Stimulated activated CD4-positive, alpha-beta T cell treated with anti-CD3 and anti-CD28 coated beads, TNF-alpha, amount 100 ng/mL, for 24 hours (primary cell): Measurements from ENCODE around the gene ZNF791.
"Not testable (repeated sequence)": the region's sequence is repeated elsewhere in the genome, so short reads cannot be mapped to it uniquely, and the experiment has no call there.

ENCODE experiments used
- DNase-seq, 3 experiments: peaks; one replicate each; pipeline ENCODE4 v3.0.0-alpha.2; 2020; ENCODE audit warnings: low read depth in 3 of 3

The ZNF791 gene

GRCh38 chr19:12610540-12611360 lies at the start of gene ZNF791, which contains the start of gene ZNF490:
ZNF791 (plus strand) TSS chr19:12610920; CDS start chr19:12611080, 160 bp downstream.
ZNF490 (minus strand) TSS chr19:12610813; CDS start chr19:12610680, 133 bp downstream.
- DNase-seq, result peak; percentile 94 to 99 (median 97)

GRCh38 chr19:12564016-12564664 lies 46.6 kb upstream of the ZNF791 start:
- DNase-seq, result peak; percentile 82 to 92 (median 90)

DNA sequence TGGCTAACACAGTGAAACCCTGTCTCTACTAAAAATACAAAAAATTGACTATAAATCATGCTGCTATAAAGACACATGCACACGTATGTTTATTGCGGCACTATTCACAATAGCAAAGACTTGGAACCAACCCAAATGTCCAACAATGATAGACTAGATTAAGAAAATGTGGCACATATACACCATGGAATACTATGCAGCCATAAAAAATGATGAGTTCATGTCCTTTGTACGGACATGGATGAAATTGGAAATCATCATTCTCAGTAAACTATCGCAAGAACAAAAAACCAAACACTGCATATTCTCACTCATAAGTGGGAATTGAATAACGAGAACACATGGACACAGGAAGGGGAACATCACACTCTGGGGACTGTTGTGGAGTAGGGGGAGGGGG lies 44.3 kb upstream of the ZNF791 start:
- DNase-seq, result not testable (repeated sequence)

DNA sequence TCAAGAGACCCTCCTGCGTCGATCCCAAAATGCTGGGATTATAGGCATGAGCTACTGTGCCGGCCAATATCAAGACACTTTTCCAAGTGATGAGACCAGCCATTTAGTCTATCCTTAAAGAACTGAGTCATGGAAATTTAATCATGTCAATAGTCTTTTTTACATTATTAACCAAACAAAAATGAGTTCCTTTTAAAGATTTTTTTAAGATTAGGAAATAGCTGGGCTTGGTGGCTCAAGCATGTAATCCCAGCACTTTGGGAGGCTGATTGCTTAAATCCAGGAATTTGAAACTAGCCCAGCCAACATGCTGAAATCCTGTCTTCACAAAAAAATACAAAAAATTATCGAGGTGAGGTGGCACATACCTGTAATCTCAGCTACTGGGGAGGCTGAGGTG lies 42.8 kb upstream of the ZNF791 start:
- no peak for DNase-seq

DNA sequence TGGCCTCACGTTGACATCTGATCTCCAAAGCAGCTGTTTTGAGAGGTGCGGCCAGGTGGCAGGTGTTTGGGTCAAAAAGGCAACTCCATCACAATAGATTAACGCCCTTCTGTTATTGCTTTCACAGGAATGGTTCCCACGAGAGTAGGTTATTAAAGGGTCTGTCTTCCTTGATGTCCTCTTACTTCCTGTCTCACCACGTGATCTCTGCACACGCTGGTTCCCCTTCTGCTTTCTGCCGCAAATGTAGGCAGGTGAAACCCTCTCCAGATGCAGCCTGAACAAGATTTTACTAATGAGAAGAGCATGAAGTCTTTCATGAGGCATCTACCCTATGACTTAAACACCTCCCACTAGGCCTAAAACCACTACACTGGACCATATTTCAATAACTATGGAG lies 36.7 kb upstream of the ZNF791 start:
- no peak for DNase-seq

GRCh38 chr19:12578641-12579040 lies 32.1 kb upstream of the ZNF791 start:
- no peak for DNase-seq

- no peak for DNase-seq
Observed at GRCh38 chr19:12580180-12580694, 30.5 kb upstream of the ZNF791 start.

- no peak for DNase-seq
Observed at GRCh38 chr19:12581100-12581499, 29.6 kb upstream of the ZNF791 start.

DNA sequence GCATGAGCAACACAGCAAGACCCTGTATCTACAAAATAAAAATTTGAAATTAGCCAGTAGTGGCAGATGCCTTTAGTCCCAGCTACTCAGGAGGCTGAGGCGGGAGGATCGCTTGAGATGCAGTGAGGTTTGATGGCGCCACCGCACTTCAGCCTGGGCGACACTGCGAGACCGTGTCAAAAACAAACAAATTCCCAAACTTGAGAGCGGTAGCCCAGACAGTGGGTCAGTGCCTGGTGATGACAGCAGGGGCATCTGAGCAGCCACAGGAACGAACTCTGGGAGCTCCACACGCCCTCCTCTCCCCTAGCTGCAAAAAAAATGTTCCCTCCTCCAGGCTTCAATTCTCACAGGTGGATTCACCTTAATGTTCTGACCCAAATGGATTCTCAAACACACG lies 14.2 kb upstream of the ZNF791 start:
- no peak for DNase-seq

- DNase-seq, result no peak
Observed at GRCh38 chr19:12596927-12597548, 13.7 kb upstream of the ZNF791 start.

DNA sequence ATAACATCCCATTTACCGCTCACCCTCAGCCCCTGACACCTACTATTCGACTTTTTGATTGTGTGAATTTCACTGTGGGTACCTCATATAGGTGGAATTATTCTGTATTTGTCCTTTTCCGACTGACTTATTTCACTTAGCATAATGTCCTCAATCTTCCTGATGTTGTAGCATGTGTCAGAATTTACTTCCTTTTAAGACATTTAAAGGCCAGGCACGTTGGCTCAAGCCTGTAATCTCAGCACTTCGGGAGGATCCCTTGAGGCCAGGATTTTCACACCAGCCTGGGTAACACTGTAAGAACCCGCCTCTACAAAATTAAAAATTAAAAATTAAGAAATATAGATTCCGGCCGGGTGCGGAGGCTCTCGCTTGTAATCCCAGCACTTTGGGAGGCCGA lies 13.1 kb upstream of the ZNF791 start:
- DNase-seq, result no peak

DNA sequence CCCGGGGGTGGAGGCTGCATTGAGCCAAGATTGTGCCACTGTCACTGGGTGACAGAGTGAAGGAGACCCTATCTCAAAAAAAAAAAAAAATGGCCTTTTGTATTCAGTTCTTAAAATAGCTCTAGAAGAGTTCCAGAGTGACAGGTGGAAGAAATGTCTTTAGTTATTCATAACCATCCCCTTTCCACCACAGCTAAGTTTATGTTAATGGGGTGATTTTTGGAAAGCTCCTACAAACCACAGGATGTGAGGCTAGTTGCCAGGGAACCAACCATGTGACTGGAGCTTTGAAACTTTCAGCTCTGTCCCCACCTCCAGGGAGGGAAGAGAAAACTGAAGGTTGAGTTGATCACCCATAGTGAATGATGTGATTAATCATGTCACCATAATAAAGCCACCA lies 7.0 kb upstream of the ZNF791 start:
- peak in 2 of 3 experiments; percentile 40 to 52 for DNase-seq

DNA sequence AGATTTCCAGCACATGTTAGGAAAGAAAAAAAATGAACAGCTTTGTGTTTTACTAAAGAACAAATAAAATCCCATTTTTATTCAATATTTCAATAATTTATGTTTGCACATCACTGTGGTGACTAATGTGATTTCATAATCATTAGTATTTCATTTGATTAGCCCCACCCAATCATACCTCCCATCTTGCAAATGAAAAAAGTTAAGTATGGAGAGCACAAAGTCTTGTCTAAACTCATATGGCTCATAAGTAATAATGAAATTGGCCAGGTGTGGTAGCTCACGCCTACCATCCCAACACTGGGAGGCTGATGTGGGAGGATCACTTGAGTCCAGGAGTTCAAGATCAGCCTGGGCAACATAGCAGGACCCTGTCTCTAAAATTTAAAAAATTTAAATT lies 3.9 kb upstream of the ZNF791 start:
- DNase-seq, result no peak

DNA sequence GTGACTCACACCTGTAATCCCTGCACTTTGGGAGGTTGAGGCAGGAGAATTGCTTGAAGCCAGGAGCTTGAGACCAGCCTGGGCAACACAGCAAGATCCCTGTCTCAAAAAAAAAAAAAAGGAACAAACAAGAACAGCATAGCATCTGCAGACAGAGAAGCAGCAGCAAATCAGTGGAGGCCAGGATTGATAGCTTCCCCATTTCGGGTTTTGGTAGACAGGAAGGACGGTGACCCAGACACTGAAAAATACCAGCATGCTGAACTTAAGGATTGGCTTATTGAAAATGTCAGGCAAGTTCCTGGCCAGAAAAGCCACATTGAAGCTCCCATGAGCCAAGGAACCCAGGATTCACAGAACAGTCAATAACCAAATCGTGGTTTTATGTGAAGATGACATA lies 3.1 kb upstream of the ZNF791 start:
- no peak for DNase-seq

DNA sequence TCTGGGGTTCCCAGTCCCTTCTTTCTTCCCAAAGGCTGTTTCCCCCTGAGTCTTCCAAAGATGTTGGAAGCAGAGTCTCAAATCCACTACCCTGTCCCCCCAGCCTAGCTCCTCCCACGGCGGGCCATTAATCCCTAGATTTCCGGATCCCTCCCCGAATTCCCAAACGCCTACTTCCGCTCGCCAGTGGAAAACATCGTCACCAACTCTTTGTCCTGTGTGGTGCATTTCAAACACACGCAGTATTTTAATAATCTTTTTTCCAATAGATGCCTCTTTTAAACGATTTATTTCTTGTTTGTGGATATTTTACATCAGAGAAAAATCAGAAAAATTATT lies 610 bp downstream of the ZNF791 start:
- no peak for DNase-seq

- DNase-seq, result no peak
Observed at GRCh38 chr19:12617646-12618045, 6.9 kb downstream of the ZNF791 start.

DNA sequence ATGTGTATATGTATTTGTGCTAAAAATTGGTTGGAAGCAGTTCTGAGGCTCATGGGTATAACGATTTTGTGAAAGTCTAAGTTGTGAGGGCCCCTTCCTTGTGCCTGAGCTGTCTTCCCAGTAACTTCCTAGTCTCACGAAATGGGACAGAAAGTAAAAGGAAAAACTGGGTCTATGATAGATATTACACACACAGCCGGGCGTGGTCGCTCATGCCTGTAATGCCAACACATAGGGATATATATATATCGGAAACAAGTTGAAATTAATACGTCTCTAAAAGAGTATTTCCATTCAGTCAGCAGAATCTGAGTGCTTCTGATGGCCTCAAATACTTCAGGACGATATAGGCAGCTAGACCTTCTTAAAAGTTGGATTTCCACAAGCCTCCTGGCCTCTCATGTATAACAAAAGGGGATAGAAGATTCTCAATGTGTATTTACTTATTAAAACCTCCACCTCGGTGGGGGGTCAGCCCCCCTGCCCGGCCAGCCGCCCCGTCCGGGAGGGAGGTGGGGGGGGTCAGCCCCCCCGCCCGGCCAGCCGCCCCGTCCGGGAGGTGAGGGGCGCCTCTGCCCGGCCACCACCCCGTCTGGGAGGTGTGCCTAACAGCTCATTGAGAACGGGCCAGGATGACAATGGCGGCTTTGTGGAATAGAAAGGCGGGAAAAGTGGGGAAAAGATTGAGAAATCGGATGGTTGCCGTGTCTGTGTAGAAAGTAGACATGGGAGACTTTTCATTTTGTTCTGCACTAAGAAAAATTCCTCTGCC lies 10.7 kb downstream of the ZNF791 start:
- not testable (repeated sequence) for DNase-seq

GRCh38 chr19:12623361-12624031 lies 12.8 kb downstream of the ZNF791 start:
- DNase-seq, result no peak

GRCh38 chr19:12626958-12627357 lies 16.2 kb downstream of the ZNF791 start:
- DNase-seq, result no peak

DNA sequence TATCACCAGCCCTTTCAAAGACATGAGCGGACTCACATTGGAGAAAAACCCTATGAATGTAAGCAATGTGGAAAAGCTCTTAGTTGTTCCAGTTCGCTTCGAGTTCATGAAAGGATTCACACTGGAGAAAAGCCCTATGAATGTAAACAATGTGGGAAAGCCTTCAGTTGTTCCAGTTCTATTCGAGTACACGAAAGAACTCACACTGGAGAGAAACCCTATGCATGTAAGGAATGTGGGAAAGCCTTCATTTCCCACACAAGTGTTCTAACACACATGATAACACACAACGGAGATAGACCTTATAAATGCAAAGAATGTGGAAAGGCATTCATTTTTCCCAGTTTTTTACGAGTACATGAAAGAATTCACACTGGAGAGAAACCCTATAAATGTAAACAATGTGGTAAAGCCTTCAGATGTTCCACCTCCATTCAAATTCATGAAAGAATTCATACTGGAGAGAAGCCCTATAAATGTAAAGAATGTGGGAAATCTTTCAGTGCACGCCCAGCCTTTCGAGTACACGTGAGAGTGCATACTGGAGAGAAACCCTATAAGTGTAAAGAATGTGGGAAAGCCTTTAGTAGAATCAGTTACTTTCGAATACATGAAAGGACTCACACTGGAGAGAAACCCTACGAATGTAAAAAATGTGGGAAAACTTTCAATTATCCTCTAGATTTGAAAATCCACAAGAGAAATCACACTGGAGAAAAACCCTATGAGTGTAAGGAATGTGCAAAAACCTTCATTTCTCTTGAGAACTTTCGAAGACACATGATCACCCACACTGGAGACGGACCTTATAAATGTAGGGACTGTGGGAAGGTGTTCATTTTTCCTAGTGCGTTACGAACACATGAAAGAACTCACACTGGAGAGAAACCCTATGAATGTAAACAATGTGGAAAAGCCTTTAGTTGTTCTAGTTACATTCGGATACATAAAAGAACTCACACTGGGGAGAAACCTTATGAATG lies 17.6 kb downstream of the ZNF791 start:
- DNase-seq, result no peak
